Common myeloid progenitor, CD34-positive (primary cell): ENCODE measurements around the gene SMIM35.

Experiments
- CTCF ChIA-PET: fragments of 350-600 bp; sonication (Branson Sonifier 250); formaldehyde crosslinking; loops from one replicate; lab custom pipeline; 2021; ENCODE audit warnings: antibody characterized with exemption; lab: Charles Lee
- POLR2A ChIA-PET: fragments of 350-600 bp; sonication (Branson Sonifier 250); formaldehyde crosslinking; loops from one replicate; lab custom pipeline; 2021; ENCODE audit warnings: antibody characterized with exemption; lab: Charles Lee
- DNase-seq, 3 donors: peaks; one replicate each; pipeline versions ENCODE4 v3.0.0 to v3.0.0-alpha.2; 2013
- H3K27ac ChIP-seq, 2 experiments: 1 replicate in 1 of 2; 2 replicates in 1 of 2; pipeline ENCODE4 v1.7.0; 2013; ENCODE audit warnings: inconsistent platforms in 2 of 2, low read length in 2 of 2, mild to moderate bottlenecking in 2 of 2, low read depth in 1 of 2, moderate library complexity in 1 of 2; ENCODE audit not compliant: severe bottlenecking in 2 of 2, insufficient read depth in 1 of 2, poor library complexity in 1 of 2
- H3K27me3 ChIP-seq, 5 experiments: replicated peaks in 2 of 5; 1 replicate in 3 of 5; 2 replicates in 2 of 5; pipeline versions ENCODE4 v1.6.1 to v1.7.0; 2013; ENCODE audit warnings: low read length in 4 of 5, mild to moderate bottlenecking in 2 of 5, moderate library complexity in 2 of 5, inconsistent platforms in 1 of 5; ENCODE audit not compliant: insufficient read depth in 5 of 5, control insufficient read depth in 4 of 5
- H3K36me3 ChIP-seq, 4 experiments: 1 replicate in 2 of 4; 2 replicates in 2 of 4; pipeline versions ENCODE4 v1.6.1 to v1.7.0; 2013; ENCODE audit warnings: low read length in 3 of 4, control low read depth in 1 of 4, mild to moderate bottlenecking in 1 of 4; ENCODE audit not compliant: control insufficient read depth in 4 of 4, insufficient read depth in 4 of 4
- H3K4me1 ChIP-seq, 4 experiments: 1 replicate in 3 of 4; 2 replicates in 1 of 4; pipeline versions ENCODE4 v1.6.1 to v1.7.1; 2013; ENCODE audit warnings: low read length in 3 of 4, mild to moderate bottlenecking in 3 of 4, control low read depth in 1 of 4, inconsistent platforms in 1 of 4, moderate library complexity in 1 of 4; ENCODE audit not compliant: control insufficient read depth in 4 of 4, insufficient read depth in 4 of 4; ENCODE audit errors: control extremely low read depth in 1 of 4
- H3K4me3 ChIP-seq, 7 experiments: 1 replicate in 4 of 7; 2 replicates in 3 of 7; pipeline versions ENCODE4 v1.5.1 to v1.7.0; 2013; ENCODE audit warnings: mild to moderate bottlenecking in 7 of 7, low read length in 6 of 7, moderate library complexity in 6 of 7, inconsistent platforms in 2 of 7, low read depth in 2 of 7, control low read depth in 1 of 7; ENCODE audit not compliant: insufficient read depth in 4 of 7, control insufficient read depth in 1 of 7; ENCODE audit errors: extremely low read depth in 1 of 7
- H3K9me3 ChIP-seq, 5 experiments: 1 replicate in 4 of 5; 2 replicates in 1 of 5; pipeline versions ENCODE4 v1.6.1 to v1.7.1; 2013; ENCODE audit warnings: low read length in 4 of 5, mild to moderate bottlenecking in 2 of 5, inconsistent platforms in 1 of 5, low read depth in 1 of 5, moderate library complexity in 1 of 5; ENCODE audit not compliant: control insufficient read depth in 4 of 5, insufficient read depth in 2 of 5; ENCODE audit errors: control extremely low read depth in 1 of 5
- WGBS: methylation state at CpG from one replicate; pipeline ENCODE4 v1.1.5; 2013; ENCODE audit not compliant: insufficient coverage; 5-methylcytosine and 5-hydroxymethylcytosine counted together

The SMIM35 gene

DNA sequence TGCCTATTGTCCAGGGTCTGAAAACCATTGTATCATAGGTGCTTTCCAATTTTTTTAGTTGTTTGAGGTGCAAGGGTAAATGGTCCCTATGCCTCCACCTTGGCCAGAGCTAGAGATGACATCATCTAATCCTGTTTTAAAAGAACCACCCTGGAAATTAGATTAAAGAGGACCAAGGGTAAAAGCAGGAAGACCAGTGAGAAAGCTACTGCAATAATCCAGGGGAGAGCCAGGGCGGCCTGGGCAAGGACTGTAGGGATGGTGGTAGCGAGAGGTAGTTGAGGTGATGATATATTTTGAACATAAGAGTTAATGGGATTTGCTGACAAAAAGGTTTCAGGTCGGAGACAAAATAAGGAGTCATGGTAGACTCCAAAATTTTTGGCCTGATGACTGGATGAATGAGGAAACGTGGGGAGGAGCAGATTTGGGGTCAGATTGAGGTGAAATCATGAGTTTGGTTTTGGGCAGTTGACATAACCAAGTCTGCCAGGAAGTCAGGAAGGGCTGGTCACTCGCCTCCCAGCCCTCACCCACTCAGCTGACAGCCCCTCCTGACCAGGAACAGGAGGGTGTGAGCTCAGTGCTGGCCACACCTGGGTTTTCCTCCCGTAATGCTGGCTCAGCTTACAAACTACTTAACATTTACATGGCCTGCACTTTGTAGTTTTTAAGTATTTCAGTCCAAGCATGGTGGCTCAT lies 42.9 kb upstream of the SMIM35 start:
- Histone ChIP-seq H3K27me3 (peaks cover 0 to 4% (median 0%) of the 10 kb centered on the region in 5 experiments), H3K4me3 (no peak overlapping the region), H3K9me3 (no peaks in the 10 kb centered on the region), H3K36me3 (no peaks in the 10 kb centered on the region), H3K4me1 (no peaks in the 10 kb centered on the region), H3K27ac (no peak overlapping the region)
- no peak for DNase-seq
- 81% methylated on average over 5 of the region's 6 CpGs for WGBS
- ChIA-PET POLR2A (no interaction called here), CTCF (interaction anchor here (1.1 kb wide), 1 partner anchor 29 kb away, joined by 3 read pairs; no protein-coding TSS in a partner anchor)

DNA sequence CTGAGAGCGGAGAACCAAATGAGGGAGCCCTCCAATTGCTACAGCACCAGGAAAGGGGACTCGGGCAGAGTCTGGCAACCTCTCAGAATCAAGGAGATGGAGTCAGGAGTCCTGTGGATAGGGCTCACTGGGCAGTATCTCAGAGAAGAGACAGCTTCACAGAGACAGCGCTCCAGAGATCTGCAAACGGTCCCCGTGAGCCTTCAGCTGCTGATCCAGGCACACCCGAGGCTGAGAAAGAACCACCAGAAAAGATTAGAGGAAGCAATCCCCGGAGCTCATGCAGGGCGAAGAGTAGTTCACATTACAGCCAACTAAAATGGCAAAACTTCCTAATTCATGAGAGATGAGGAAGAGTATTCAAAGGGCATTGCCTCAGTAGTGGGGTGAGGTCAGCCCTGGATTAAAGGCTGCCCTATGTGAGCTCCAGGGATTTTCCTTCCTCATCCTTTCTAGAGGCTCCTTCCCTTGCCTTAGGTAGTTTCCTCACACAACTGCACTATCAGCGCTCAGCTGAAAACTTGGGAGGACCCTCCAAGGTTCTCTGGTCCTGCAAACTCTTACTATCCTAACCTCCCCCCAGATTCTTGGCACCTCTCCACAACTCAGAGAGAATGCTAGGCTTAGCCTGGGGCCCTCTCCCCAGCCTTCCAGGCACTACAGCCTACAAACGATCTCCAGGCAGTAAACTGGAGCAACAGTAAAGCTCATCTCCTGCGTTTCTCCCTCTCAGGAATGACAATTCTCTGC lies 42.1 kb upstream of the SMIM35 start:
- Histone ChIP-seq H3K9me3 (no peaks in the 10 kb centered on the region), H3K4me3 (no peak overlapping the region), H3K27me3 (peaks cover 0 to 4% (median 0%) of the 10 kb centered on the region in 5 experiments), H3K27ac (no peak overlapping the region), H3K4me1 (no peaks in the 10 kb centered on the region), H3K36me3 (no peaks in the 10 kb centered on the region)
- no peak for DNase-seq
- CTCF ChIA-PET: interaction anchor here (1.1 kb wide), 1 partner anchor 29 kb away, joined by 3 read pairs; no protein-coding TSS in a partner anchor
- POLR2A ChIA-PET: no interaction called here
- WGBS: 82% methylated on average over 8 of the region's 11 CpGs

DNA sequence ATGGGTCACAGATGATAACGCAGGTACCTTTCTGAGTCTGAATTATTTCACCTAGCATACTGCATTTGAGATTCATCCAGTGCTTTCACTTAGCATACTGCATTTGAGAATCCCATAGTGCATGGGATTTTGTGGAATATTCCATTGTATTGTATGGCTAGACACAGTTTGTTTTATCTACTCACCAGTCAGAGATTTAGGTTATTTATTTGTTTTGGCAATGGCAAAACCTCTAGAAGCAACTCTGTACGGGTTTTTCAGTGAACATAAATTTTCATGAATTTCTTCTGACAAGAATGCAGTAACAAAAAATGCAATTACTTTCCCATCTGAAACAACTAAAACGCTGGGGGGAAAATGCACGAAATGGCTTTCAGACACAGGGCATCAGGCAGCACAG lies 41.5 kb upstream of the SMIM35 start:
- Histone ChIP-seq H3K27me3 (peaks cover 0 to 4% (median 0%) of the 10 kb centered on the region in 5 experiments), H3K27ac (no peak overlapping the region), H3K9me3 (no peaks in the 10 kb centered on the region), H3K4me3 (no peak overlapping the region), H3K4me1 (no peaks in the 10 kb centered on the region), H3K36me3 (no peaks in the 10 kb centered on the region)
- 67% methylated on average over 3 of the region's 4 CpGs for WGBS
- ChIA-PET POLR2A (no interaction called here), CTCF (no interaction called here)
- DNase-seq: no peak

DNA sequence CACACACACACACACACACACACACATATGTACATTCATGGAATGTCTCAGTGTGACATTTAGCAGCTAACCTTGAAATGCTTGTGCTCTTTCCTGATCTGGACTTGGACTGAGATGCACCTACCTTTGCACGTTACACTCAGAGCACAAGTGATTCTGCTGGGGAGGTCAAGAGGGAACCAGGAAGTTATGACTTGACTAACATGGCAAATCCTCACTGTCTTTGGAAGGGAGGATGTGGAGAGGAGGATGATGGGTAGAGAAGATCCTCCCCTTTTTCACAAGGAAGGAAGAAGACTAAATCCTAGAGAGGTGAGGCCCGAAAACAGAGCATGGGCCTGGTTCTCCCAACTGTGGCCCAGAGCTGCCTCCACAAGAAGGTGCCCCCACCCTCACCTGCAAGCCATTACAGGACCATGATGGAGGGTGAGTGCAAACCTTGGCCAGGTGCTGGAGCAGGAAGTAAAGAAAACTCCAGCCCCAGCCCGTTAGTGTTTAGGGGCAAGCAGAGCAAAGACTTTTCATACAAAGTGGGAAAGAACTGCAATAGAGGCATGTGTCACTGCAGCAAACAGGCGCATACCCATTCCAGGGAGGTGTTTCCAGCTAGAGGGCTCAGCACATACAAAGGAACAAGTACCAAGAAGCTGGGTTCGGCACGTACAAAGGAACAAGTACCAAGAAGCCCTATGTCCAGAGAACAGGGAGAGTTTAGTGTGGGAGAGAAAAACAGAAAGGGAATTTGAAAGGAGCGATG lies 39.5 kb upstream of the SMIM35 start:
- POLR2A ChIA-PET: no interaction called here
- no peak overlapping the region for H3K4me3 ChIP-seq
- H3K9me3 ChIP-seq: no peaks in the 10 kb centered on the region
- CTCF ChIA-PET: interaction anchor here (1.0 to 2.2 kb wide), 4 partner anchors 12 to 187 kb away, joined by 3 to 5 read pairs (median 4); no protein-coding TSS in a partner anchor
- no peaks in the 10 kb centered on the region for H3K4me1 ChIP-seq
- no peak for DNase-seq
- no peak overlapping the region for H3K27ac ChIP-seq
- 92% methylated on average over 7 of the region's 7 CpGs for WGBS
- no peaks in the 10 kb centered on the region for H3K36me3 ChIP-seq
- H3K27me3 ChIP-seq: peaks cover 0 to 2% (median 0%) of the 10 kb centered on the region in 5 experiments

DNA sequence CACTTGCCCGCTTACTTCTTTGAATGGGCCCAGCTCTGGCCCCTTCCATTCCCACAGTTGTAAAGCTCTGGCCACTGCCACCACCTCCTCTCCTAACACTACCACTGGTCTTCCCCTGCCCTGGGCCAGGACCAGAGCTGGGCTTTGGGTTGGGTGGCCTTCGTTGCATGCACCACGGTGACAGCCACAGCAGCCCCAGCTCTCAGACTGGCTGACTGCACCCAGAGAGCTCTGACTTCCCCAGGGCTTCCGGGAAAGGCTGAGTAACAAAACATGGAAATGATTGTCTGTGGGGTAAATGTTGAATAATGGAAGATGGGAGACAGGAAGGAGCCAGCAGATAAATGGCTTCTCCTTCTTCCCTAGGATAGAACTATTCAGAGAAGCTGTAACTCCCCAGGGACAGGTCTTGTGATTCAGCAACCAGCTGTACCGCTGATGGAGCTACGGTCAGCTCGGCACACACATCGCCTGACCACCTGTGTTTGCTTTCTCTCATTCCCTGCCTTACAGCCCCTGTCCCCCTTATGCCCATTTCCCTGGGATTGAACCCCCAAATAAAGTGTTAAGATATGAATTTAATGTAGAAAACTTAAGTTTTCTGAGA lies 38.3 kb upstream of the SMIM35 start:
- no peaks in the 10 kb centered on the region for H3K4me1 ChIP-seq
- peaks cover 0 to 6% (median 0%) of the 10 kb centered on the region in 5 experiments for H3K9me3 ChIP-seq
- CTCF ChIA-PET: interaction anchor here (0.8 to 2.2 kb wide), 4 partner anchors 9 to 45 kb away, joined by 3 to 5 read pairs (median 3); no protein-coding TSS in a partner anchor
- no peak overlapping the region for H3K4me3 ChIP-seq
- H3K27ac ChIP-seq: no peak overlapping the region
- peaks cover 0 to 2% (median 0%) of the 10 kb centered on the region in 5 experiments for H3K27me3 ChIP-seq
- H3K36me3 ChIP-seq: no peaks in the 10 kb centered on the region
- WGBS: 96% methylated on average over 8 of the region's 8 CpGs
- POLR2A ChIA-PET: no interaction called here
- DNase-seq: no peak

DNA sequence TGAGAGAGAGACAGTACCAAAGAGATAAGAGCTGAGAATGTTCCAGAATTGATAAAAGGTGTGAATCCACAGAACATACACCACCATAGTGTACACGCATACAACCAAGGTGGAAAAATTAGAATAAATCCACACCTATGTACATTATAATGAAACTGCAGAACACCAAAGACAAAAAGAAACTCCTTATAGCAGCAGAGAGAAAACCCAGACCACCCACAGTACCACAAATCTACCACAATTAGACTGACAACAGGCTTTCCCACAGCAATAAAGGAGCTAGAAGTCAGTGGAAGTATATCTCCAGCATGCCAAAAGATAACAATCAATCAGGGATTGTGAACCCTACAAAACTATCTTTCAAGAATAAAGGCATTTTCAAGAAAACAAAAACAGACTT lies 34.0 kb upstream of the SMIM35 start:
- H3K4me1 ChIP-seq: peaks cover 0 to 6% (median 3%) of the 10 kb centered on the region in 4 experiments
- H3K9me3 ChIP-seq: peaks cover 0 to 6% (median 0%) of the 10 kb centered on the region in 5 experiments
- no peak for DNase-seq
- H3K27me3 ChIP-seq: no peaks in the 10 kb centered on the region
- POLR2A ChIA-PET: no interaction called here
- no CpG with 5 or more reads among the region's 1 CpG for WGBS
- H3K27ac ChIP-seq: no peak overlapping the region
- H3K36me3 ChIP-seq: no peaks in the 10 kb centered on the region
- CTCF ChIA-PET: no interaction called here
- H3K4me3 ChIP-seq: no peak overlapping the region
